CD14-positive monocyte (primary cell): ENCODE results near the gene TTC7B. TPM values are rescaled to one million over a fixed set of nuclear protein-coding genes. Genes with fewer than 3 reads are reported as not detected.

Experiments
- DNase-seq, 3 donors: peaks; one replicate each; pipeline ENCODE4 v3.0.0-alpha.2; 2011 to 2022
- H2AFZ ChIP-seq: 2 replicates; pipeline ENCODE4 v1.6.0; 2012; ENCODE audit warnings: mild to moderate bottlenecking, low read depth, low read length, inconsistent platforms; ENCODE audit not compliant: insufficient read depth, poor library complexity, severe bottlenecking
- H3K27ac ChIP-seq, 2 donors: 1 replicate in 1 of 2; 2 replicates in 1 of 2; pipeline ENCODE4 v1.5.1; 2012 to 2013; ENCODE audit warnings: low read length in 2 of 2, control low read depth in 1 of 2, inconsistent platforms in 1 of 2, low read depth in 1 of 2, mild to moderate bottlenecking in 1 of 2
- H3K27me3 ChIP-seq, 2 donors: one replicate each; pipeline versions ENCODE4 v1.6.0 to v1.6.1; 2011 to 2013; ENCODE audit warnings: low read length in 2 of 2; ENCODE audit not compliant: control insufficient read depth in 2 of 2, insufficient read depth in 2 of 2
- H3K36me3 ChIP-seq, 2 donors: replicated peaks in 1 of 2; 1 replicate in 1 of 2; 2 replicates in 1 of 2; pipeline versions ENCODE4 v1.5.1 to v1.6.1; 2012 to 2013; ENCODE audit warnings: low read length in 2 of 2, control low read depth in 1 of 2, inconsistent platforms in 1 of 2, mild to moderate bottlenecking in 1 of 2; ENCODE audit not compliant: insufficient read depth in 2 of 2, control insufficient read depth in 1 of 2
- H3K4me1 ChIP-seq, 2 donors: 1 replicate in 1 of 2; 2 replicates in 1 of 2; pipeline versions ENCODE4 v1.5.1 to v1.6.1; 2012 to 2013; ENCODE audit warnings: low read length in 2 of 2, control low read depth in 1 of 2, inconsistent platforms in 1 of 2, mild to moderate bottlenecking in 1 of 2, moderate library complexity in 1 of 2; ENCODE audit not compliant: insufficient read depth in 2 of 2, control insufficient read depth in 1 of 2
- H3K4me2 ChIP-seq: replicated peaks from 2 replicates; pipeline ENCODE3; 2012; ENCODE audit warnings: low read length, moderate library complexity, mild to moderate bottlenecking; ENCODE audit not compliant: poor library complexity, severe bottlenecking; ENCODE audit errors: extremely low read depth
- H3K4me3 ChIP-seq, 3 experiments: fragments of 200-600 bp in 1 of 3; sonication (generic) in 1 of 3; replicated peaks in 1 of 3; 1 replicate in 2 of 3; 2 replicates in 1 of 3; pipeline ENCODE4 v1.5.1; 2011 to 2013; ENCODE audit warnings: low read length in 3 of 3, mild to moderate bottlenecking in 3 of 3, control low read depth in 2 of 3, low read depth in 2 of 3, inconsistent platforms in 1 of 3, moderate library complexity in 1 of 3
- H3K79me2 ChIP-seq: 2 replicates; pipeline ENCODE4 v1.6.0; 2012; ENCODE audit warnings: mild to moderate bottlenecking, control low read depth, inconsistent platforms, low read length, moderate library complexity; ENCODE audit not compliant: insufficient read depth
- H3K9ac ChIP-seq: 2 replicates; pipeline ENCODE4 v1.6.0; 2017; ENCODE audit warnings: low read length, mild to moderate bottlenecking; ENCODE audit not compliant: insufficient read depth, poor library complexity, severe bottlenecking
- H3K9me3 ChIP-seq, 2 donors: replicated peaks in 1 of 2; 1 replicate in 1 of 2; 2 replicates in 1 of 2; pipeline versions ENCODE4 v1.5.1 to v1.6.1; 2012 to 2013; ENCODE audit warnings: low read length in 2 of 2, control low read depth in 1 of 2; ENCODE audit not compliant: control insufficient read depth in 1 of 2, insufficient read depth in 1 of 2
- H4K20me1 ChIP-seq: 2 replicates; pipeline ENCODE4 v1.6.0; 2012; ENCODE audit warnings: mild to moderate bottlenecking, low read length, control low read depth, moderate library complexity; ENCODE audit not compliant: insufficient read depth
- H3K27ac Mint-ChIP-seq, 7 donors: one replicate each; pipeline ENCODE4 v1.8.0; 2020; ENCODE audit warnings: mild to moderate bottlenecking in 7 of 7, mixed read lengths in 7 of 7, moderate library complexity in 6 of 7, inconsistent platforms in 2 of 7
- H3K27me3 Mint-ChIP-seq, 3 donors: one replicate each; pipeline ENCODE4 v1.8.0; 2021 to 2022; ENCODE audit warnings: low read depth in 3 of 3, mild to moderate bottlenecking in 3 of 3, mixed read lengths in 3 of 3, moderate library complexity in 3 of 3, inconsistent platforms in 1 of 3
- H3K36me3 Mint-ChIP-seq, 2 donors: one replicate each; pipeline ENCODE4 v1.8.0; 2020; ENCODE audit warnings: mixed read lengths in 2 of 2, inconsistent platforms in 1 of 2, mild to moderate bottlenecking in 1 of 2
- H3K4me1 Mint-ChIP-seq: one replicate; pipeline ENCODE4 v1.8.0; 2020; ENCODE audit warnings: mild to moderate bottlenecking, mixed read lengths
- H3K4me3 Mint-ChIP-seq, 2 donors: one replicate each; pipeline ENCODE4 v1.8.0; 2020; ENCODE audit warnings: mild to moderate bottlenecking in 2 of 2, mixed read lengths in 2 of 2, moderate library complexity in 1 of 2
- H3K9me3 Mint-ChIP-seq, 7 donors: one replicate each; pipeline ENCODE4 v1.8.0; 2020 to 2022; ENCODE audit warnings: mixed read lengths in 7 of 7, mild to moderate bottlenecking in 6 of 7, moderate library complexity in 6 of 7, inconsistent platforms in 2 of 7
- WGBS: methylation state at CpG from one replicate; pipeline ENCODE4 v1.1.5; 2013; ENCODE audit warnings: missing lambda C conversion rate; ENCODE audit not compliant: insufficient coverage; 5-methylcytosine and 5-hydroxymethylcytosine counted together
- intact Hi-C, 2 donors: fragments of 100-400 bp; cut with micrococcal nuclease; formaldehyde crosslinking; loops; one replicate each; pipeline versions ENCODE4 v1.15.0 to v1.15.1; 2023
- polyA plus RNA-seq, 3 donors: library from polyadenylated mRNA; depleted of rRNA in 1 of 3; unstranded in 2 of 3; stranded (reverse) in 1 of 3; fragments of 300-500 nt in 2 of 3; fragments of >200 nt in 1 of 3; fragmentation: Illumina TruSeq in 2 of 3; gene quantifications; 1 replicate in 2 of 3; 2 replicates in 1 of 3; pipeline ENCODE4 v1.2.3, GENCODE V29; 2012 to 2021
- TF ChIP-seq, protein P1 (sequence below): fragments of 200-600 bp; IDR thresholded peaks from one replicate; pipeline ENCODE4 v1.8.0; 2022; ENCODE audit warnings: antibody characterized with exemption, mild to moderate bottlenecking

The TTC7B gene
- polyA plus RNA-seq, 3 donors = 0.87 to 2.6 (median 1.2) TPM

- WGBS = no CpG with 5 or more reads among the region's 6 CpGs
- H3K9me3 ChIP-seq = no peaks in the 10 kb centered on the region
- Mint-ChIP-seq H3K4me3 (no peak overlapping the region), H3K9me3 (peaks cover 0 to 2% (median under 1%) of the 10 kb centered on the region in 7 donors), H3K27ac (peak overlapping the region in 2 of 7 donors; percentile 20 to 30), H3K36me3 (no peaks in the 10 kb centered on the region), H3K27me3 (peaks cover 0 to 2% (median 0%) of the 10 kb centered on the region in 3 donors), H3K4me1 (no peaks in the 10 kb centered on the region)
- no peak overlapping the region for H3K4me2 ChIP-seq
- no peak overlapping the region for H3K4me3 ChIP-seq
- intact Hi-C loops = no loop called here
- H3K27ac ChIP-seq = no peak overlapping the region
- no peak overlapping the region for H3K9ac ChIP-seq
- no peaks in the 10 kb centered on the region for H4K20me1 ChIP-seq
- no peak overlapping the region for H2AFZ ChIP-seq
- no peaks in the 10 kb centered on the region for H3K27me3 ChIP-seq
- no peaks in the 10 kb centered on the region for H3K36me3 ChIP-seq
- H3K4me1 ChIP-seq = no peaks in the 10 kb centered on the region
- no peaks in the 10 kb centered on the region for H3K79me2 ChIP-seq
- no peak for DNase-seq
- TF ChIP-seq, protein P1, sequence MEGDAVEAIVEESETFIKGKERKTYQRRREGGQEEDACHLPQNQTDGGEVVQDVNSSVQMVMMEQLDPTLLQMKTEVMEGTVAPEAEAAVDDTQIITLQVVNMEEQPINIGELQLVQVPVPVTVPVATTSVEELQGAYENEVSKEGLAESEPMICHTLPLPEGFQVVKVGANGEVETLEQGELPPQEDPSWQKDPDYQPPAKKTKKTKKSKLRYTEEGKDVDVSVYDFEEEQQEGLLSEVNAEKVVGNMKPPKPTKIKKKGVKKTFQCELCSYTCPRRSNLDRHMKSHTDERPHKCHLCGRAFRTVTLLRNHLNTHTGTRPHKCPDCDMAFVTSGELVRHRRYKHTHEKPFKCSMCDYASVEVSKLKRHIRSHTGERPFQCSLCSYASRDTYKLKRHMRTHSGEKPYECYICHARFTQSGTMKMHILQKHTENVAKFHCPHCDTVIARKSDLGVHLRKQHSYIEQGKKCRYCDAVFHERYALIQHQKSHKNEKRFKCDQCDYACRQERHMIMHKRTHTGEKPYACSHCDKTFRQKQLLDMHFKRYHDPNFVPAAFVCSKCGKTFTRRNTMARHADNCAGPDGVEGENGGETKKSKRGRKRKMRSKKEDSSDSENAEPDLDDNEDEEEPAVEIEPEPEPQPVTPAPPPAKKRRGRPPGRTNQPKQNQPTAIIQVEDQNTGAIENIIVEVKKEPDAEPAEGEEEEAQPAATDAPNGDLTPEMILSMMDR = no peak
Observed at GRCh38 chr14:90742729-90743128, 73.5 kb downstream of the TTC7B start.

GRCh38 chr14:90742252-90742651, 74.0 kb downstream of the TTC7B start:
- H3K4me3 Mint-ChIP-seq = no peak overlapping the region
- intact Hi-C loops = no loop called here
- Histone ChIP-seq H3K4me3 (no peak overlapping the region), H3K79me2 (no peaks in the 10 kb centered on the region), H2AFZ (no peak overlapping the region), H3K4me2 (no peak overlapping the region), H3K4me1 (no peaks in the 10 kb centered on the region), H3K9me3 (no peaks in the 10 kb centered on the region), H4K20me1 (no peaks in the 10 kb centered on the region), H3K9ac (no peak overlapping the region), H3K27ac (no peak overlapping the region), H3K27me3 (no peaks in the 10 kb centered on the region), H3K36me3 (no peaks in the 10 kb centered on the region)
- TF ChIP-seq, protein P1 = no peak
- no peaks in the 10 kb centered on the region for H3K9me3 Mint-ChIP-seq
- H3K4me1 Mint-ChIP-seq = no peaks in the 10 kb centered on the region
- no peaks in the 10 kb centered on the region for H3K36me3 Mint-ChIP-seq
- WGBS = 100% methylated on average over 1 of the region's 2 CpGs
- H3K27me3 Mint-ChIP-seq = peaks cover 0 to 2% (median 0%) of the 10 kb centered on the region in 3 donors
- no peak for DNase-seq
- no peak overlapping the region for H3K27ac Mint-ChIP-seq
